Activated CD4-positive, CD25-positive, alpha-beta regulatory T cell treated with anti-CD3 and anti-CD28 coated beads, Interleukin-2, amount 50 U/mL, for 24 hours (primary cell): Measurements from ENCODE around the gene GRAMD1B.
"Not testable (repeated sequence)": the region's sequence is repeated elsewhere in the genome, so short reads cannot be mapped to it uniquely, and the experiment has no call there.

ENCODE experiments used
- ATAC-seq, 2 donors: fragments of 150-1000 bp; cut with Tn5 transposase; one replicate each; pipeline ENCODE4 v1.10.0; 2021; ENCODE audit warnings: mild to moderate bottlenecking in 1 of 2, moderate library complexity in 1 of 2

Gene GRAMD1B

GRCh38 chr11:123544631-123545375 lies 114.7 kb downstream of the GRAMD1B start:
- ATAC-seq, result no peak

DNA sequence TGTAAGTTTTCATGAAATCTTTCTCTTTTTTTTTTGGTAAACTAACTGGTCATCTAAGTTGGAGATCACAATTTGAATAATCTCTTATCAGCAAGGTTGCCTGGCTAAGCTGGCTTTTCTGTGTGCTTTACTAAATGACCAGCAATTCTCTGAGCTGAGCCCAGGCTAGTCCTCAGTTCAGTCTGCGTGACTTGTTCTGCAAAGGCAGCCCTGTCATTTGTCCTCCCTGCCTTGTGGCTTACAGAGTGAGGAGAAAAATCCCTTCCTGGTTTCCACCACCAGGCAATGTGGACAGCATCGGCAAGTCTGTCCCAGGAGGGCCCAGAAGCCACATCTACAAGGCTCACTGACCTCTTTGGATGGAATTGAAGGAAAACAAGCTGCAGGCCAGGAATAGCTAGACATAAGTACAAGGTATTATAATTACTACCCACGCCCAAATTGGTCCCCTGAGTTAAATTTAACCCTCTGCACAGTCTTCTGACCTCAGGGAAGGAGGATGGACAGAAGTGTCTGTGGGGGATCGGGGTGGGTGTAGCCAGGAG lies 115.7 kb downstream of the GRAMD1B start:
- ATAC-seq, result no peak

DNA sequence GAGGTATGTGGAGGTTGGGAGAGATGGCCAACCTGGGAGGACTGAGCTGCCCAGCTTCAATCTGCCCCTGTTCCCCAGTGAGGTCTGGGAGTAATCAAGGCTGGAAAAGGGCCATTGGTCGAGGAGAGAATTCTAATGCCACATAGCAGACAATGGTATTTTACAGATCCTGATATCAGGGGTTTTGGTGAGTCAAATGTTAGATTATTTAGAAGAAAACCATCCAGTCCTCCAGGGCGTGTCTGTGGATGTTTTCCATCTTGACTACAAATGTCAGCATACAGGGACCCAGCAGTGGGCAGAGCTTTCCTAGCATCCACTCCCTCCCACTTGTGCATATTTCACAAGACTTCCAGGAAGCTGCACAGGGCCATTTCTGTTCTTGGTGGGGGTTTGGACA lies 116.4 kb downstream of the GRAMD1B start:
- no peak for ATAC-seq

DNA sequence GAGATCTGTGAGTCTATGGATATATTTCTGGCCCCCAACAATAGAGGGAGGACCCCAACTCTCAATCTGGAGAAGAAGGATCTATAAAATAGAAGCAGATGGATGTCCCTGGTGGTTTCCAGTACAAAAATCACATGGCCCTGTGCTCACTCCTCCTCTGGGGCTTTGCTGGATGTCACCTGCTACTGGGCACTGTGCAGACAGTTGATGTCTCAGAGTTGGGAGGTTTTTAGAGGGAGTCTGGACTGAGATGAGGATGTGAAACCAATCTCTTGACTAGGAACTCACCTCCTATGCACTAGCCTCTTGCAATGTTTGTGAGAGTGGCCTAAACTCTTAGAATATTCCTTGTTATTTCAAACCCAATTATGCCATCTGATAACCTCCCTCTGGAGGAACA lies 117.1 kb downstream of the GRAMD1B start:
- ATAC-seq, result no peak

DNA sequence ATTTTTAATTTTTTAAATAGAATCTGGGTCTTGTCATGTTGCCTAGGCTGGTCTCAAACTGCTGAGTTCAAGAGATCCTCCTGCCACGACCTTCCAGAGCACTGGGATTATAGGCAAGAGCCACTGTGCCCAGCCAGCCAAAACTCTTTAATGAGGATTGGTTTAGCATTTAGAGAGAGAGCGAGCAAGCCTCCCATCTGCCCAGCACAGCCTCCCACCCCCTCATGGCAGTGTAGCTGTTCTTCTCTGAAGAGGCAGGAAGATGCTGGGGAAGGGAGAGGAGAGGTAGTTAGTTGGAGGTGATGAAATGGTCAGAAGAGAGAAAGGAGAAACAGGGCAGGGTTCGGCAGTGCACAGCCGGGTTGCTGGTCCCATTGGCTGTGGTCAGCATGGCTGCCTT lies 118.7 kb downstream of the GRAMD1B start:
- ATAC-seq, result no peak

DNA sequence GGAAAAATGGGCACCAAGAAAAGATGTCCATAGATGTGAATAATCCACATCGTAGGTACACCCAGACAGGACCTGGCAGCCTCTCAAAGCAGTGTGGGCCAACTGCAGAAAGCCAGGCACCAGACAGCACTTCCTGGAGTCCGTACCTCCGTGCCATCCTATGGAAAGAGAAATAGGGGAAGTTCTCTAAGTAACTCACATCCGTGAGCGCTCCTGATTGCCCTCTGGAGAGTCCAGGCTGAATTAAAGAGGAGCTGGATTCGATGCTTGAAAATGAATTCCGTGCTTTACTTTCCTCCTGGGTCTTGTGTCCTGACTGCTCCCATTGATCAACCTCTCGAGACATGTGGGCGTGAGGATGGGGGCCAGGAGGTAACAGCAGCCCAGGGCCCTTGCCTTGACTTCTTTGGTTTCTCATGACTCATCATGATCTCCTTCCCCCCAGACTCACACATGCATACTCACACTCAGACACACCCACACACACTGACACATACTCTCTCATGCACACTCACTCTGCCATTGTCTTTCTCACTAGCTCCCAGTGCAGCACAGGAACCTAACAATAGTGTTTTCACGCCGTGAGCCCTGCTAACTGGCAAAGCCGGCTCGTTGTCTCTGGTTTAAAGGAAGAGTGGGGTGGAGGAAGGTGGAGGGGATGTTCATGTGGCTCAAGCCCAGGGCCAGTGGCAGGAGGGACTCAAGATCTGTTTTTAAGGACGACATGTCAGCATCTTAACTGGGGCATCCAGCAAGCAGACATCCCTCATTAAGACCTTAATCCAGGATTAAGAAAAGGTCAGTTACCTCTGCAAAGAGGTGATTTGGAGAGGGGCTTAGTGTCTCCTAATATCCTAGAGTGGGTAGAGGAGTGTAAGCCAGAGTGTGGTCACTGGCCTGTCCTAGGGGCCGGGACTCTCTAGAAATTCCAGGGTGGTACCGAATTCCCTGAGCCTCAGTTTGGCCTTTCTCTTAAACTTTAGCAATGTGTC lies 120.2 kb downstream of the GRAMD1B start:
- ATAC-seq, result peak; percentile 48 to 76

DNA sequence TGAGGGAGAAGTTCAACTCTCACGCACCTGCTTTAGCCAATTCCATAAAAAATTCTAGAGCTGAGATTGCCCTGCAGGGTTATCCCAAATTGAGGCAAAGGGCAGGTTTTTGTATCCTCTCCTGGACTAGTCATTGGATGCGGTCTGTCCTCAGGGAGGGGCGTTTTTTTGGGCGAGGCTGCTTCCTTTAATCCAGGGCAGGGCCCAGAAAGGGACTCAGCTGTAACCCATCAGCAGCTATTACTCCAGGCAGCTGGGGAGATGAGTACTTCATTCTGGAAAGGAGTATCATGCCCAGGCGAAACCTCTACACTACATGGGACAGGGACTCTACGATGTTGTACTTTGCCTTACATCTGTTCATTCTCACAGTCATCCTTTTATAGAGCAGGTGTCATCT lies 121.0 kb downstream of the GRAMD1B start:
- no peak for ATAC-seq

DNA sequence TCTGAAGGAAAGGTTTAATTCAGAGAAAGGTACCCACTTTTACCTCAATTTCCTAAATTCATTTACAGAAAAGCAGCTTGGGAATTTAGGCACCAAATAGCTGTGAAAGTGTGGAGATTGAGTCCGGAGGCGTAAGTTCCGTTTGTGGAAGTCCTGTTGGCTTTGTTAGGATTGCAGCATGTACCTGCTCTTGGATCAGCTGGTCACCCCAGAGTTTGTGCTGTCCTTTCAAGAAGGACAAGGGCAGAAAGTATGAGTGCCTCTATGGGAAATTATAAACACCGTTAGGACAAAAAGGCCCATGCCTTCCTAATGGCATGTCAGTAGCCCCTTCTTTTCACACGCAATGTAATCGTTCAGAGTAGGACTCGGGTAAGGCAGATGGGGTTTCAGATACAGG lies 126.6 kb downstream of the GRAMD1B start:
- no peak for ATAC-seq

DNA sequence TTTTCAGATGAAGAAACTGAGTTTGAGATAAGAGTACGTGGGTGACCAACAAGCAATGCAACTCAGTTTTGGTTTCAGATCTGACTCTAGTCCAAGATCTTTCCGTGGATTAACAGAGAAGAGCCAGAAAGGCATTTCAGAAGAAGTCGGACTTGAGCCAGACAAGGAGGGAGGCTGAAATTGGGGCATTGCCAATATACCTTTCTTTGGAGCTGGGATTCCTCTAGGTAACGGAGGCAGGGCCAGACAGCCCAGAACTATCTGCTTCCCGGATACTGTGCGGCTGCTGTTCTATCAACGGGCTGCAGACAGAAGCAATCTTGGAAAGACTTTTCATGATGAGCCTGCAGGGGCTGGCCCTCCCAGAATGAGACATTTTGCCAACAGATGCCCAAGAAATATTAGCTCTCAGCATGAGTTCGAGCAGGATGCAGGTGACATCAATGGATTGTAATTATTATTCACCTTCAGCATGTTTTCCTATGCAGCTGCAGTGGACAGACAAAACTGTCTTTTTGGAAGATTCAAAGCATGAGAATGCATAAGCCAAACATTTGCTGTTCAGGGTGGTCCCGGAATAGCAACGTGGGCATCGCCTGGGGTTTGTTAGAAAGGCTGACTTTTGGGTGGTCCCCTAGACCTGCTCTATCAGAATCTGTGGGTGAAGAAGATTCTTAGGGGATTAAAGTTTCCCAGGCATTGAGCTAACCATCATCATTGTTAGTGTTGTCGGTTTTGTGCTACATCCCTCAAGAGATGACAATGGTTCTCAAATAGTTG lies 128.7 kb downstream of the GRAMD1B start:
- ATAC-seq, result no peak

DNA sequence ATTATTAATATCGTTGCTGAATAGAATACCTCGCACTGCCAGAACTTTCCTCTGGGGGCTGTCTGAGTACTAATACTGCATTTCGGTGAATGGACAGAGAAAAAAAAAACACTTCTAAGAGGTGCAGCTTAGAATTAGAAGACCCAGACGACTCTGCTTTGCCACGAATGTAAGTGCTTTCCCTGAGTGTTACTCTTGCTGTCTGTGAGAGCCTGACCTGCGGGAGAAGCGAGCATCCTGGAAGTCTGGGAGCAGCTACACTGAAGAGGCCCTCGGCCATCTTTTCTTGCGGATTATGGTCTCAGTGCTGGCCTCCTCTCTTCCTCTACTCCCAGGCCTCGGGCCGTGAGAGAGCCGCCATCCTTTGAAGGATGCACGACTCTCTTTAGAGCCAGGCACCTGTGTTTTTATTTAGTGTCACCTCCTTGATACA lies 129.5 kb downstream of the GRAMD1B start:
- ATAC-seq, result no peak

- peak; percentile 62 to 64 for ATAC-seq
Measured at GRCh38 chr11:123560006-123560405, 129.9 kb downstream of the GRAMD1B start.

GRCh38 chr11:123561431-123561800 lies 131.3 kb downstream of the GRAMD1B start:
- ATAC-seq, result no peak

- ATAC-seq, result no peak
Measured at GRCh38 chr11:123562158-123562557, 132.1 kb downstream of the GRAMD1B start.

DNA sequence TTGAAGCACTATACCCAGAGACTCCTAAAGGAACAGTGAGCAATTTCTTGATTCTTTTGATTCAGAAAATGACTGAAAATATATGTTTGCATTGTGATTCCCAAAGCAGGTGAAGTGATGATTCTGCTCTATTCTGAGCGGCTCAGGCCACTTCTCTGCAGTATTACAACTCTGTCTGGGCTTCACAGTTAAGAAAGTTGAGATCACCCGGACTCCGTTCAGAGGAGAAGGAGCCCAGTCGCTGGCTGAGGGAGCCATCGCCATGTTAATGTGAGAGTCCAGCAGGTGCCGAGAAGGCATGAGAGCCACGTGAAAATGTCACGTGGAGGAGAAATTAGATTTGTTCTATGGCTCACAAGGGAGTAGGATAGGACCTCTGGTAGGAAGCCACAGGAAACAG lies 132.8 kb downstream of the GRAMD1B start:
- no peak for ATAC-seq

- ATAC-seq, result no peak
Measured at GRCh38 chr11:123564221-123564620, 134.2 kb downstream of the GRAMD1B start.

DNA sequence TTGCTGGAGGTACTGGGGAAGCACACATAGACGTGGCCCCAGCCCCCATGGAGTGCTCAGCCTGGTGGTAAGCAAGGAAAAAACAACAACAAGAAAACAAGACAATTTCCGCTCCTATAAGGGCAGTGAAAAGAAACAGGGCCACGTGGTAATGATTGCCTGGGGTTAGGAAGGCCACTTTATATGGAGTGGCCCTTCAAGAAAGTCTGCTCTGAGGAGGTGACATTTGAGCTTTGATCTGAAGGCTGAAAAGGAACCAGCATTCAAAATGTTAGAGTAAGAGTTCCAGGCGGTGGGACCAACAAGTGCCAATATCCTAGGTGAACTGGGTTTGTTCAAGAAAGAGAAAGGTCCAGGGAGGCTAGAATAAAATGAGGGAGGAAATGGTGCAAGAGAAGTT lies 136.8 kb downstream of the GRAMD1B start:
- no peak for ATAC-seq

DNA sequence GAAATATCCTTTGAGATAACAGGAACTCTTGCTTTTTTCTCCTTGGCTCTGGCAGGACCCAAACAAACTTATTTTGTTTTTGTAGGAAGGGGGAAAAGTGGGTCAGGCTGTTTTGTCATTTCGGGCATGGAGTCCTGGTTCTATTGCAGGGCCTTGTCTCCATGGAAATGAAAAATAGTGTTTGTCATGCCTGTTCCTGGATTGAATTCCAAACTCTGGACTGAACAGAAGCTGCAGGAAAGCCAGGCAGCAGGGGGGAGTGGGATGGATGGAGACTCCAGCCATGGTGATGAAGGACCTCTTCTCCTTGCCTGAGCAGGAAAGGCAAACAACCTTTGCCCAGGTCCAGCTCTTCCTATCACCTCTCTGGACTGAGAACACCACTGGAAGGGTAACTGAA lies 137.4 kb downstream of the GRAMD1B start:
- ATAC-seq, result no peak

DNA sequence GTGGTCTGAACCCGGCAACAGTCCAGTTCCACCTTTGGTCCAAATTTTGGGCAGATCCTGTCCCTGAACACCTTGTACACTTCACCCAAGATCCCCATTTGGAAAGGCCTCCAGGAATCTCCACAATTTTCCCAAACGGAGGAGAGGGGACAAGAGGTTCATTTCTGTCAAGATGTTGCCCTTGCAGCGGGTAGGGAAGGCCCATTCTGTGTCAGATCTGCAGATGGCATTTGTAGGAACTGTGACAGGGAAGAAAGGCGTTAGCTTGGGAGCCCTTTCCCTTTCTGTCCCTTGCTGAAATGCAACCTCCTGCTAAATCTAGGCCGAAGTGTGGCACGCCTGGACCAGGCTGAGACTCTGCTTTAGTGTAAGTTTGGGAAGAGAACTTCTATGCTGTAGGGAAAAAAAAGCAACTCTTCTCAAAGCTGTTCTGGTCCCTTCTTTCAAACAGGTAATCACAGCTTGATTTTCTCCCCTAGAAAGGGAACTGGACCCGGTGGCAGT lies 138.3 kb downstream of the GRAMD1B start:
- no peak for ATAC-seq

- ATAC-seq, result no peak
Measured at GRCh38 chr11:123569393-123569792, 139.3 kb downstream of the GRAMD1B start.

DNA sequence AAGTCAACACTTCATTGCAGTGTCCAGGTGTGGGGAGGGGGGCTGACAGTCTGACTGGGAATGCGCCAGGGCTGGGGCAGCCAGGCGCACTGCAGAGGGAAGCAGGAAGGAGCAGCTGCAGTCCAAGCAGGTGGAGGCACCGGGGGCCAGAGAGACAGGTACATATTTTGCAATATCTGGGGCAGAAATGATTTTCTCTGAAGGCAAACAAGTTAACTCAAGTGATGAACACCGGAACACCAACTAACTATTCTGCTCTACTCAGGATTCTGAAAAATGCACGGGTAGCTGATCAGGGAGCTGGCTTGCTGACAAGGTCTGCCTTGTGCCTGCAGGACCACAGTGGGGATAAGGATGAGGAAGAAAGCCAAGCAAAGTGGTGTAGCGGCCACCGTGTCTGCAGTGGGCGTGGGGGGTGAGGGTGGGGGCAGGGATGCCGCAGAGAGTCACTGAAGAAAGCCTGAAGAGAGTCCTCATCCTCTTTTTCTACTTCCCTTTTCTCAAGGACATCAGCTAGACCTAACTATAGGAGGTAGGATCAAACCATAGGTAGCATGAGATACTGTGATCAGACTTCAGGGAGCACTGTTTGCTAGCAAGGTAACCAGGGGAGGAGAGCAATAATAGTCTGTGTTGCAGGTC lies 141.0 kb downstream of the GRAMD1B start:
- no peak for ATAC-seq

- ATAC-seq, result not testable (repeated sequence)
Measured at GRCh38 chr11:123572791-123573190, 142.7 kb downstream of the GRAMD1B start.

GRCh38 chr11:123573286-123573685 lies 143.2 kb downstream of the GRAMD1B start:
- ATAC-seq, result no peak
